Activated CD4-positive, alpha-beta T cell treated with anti-CD3 and anti-CD28 coated beads, Interleukin-2, amount 50 U/mL, for 1 hour (primary cell): ENCODE data around the gene PDGFB.
"Not testable (repeated sequence)": the region's sequence is repeated elsewhere in the genome, so short reads cannot be mapped to it uniquely, and the experiment has no call there.

Experiments used
- DNase-seq: peaks from one replicate; pipeline ENCODE4 v3.0.0-alpha.2; 2020

The PDGFB gene

DNA sequence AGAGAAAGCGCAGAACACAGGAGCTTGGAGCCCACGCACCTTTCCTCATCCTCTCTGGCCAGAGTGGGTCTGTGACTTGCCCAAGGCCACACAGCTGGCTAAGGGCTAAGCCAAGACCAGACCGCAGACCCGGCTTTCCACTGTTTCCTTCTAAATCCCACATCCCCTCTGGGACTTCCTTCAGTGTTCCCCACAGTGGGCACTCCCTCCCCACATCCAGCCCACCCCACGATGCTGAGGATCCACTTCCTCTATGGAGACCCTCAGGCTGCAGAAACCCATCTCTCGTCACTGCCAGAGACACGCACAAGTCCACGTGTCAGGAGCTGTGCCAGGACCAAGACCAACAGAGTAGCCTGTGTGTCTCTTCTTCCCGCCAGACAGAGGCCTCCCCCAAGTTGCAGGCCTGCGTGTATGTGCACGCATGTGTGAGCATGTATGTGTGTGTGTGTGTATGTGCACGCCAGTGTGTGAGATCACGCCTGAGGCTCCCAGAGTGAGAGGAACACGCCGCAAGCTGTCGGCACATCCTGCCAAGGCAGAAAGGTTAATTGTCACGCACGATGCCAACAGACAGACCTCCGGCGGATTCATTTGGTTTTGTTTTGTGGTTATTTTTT is 21.6 kb downstream of the PDGFB start:
- no peak for DNase-seq

GRCh38 chr22:39221999-39222686 is 22.6 kb downstream of the PDGFB start:
- no peak for DNase-seq

DNA sequence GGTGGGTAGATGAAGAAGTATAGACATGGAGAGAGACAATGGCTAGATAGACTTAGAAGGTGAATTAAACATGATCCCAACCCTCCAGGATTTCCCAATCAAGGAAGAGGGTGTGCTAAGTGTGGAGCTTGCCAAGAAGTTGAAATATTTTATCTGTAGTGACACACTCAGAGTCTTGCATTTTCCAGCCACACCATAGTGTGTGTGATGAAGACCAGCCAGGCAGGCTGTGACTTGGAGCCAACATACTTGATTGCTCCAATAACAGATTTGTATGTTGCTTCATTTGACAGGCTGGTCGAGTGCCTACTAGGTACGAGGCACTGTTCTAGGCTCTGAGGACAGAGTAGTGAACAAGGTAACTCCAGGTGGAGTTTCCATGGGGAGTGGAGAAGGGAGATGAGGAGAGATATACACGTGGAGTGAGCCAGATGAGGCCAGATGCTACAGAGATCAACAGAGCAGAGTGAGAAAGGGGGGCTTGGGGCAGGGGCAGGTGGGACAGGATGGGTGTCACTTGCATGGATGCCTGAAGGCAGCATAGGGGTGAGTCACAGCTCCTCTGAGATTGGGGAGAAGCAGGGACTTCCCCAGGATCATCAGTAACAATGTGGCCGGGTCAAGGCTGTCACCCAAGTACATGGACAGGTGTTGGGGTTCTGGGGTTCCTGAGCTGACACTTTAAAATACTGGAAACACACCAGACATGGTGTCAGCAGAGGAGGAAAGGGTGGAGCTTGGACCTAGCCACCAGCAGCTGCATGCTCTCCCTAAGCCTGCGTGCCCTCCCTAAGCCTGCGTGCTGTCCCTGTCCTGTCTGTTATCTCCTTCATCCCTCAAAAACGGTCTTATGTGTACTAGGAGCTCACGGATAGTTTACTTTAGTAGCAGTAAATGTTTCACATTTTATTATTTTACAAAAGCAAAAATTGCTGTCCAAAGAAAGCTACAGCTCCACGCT is 23.6 kb downstream of the PDGFB start:
- DNase-seq = no peak

- no peak for DNase-seq
Observed at GRCh38 chr22:39220450-39220849, 24.3 kb downstream of the PDGFB start.

DNA sequence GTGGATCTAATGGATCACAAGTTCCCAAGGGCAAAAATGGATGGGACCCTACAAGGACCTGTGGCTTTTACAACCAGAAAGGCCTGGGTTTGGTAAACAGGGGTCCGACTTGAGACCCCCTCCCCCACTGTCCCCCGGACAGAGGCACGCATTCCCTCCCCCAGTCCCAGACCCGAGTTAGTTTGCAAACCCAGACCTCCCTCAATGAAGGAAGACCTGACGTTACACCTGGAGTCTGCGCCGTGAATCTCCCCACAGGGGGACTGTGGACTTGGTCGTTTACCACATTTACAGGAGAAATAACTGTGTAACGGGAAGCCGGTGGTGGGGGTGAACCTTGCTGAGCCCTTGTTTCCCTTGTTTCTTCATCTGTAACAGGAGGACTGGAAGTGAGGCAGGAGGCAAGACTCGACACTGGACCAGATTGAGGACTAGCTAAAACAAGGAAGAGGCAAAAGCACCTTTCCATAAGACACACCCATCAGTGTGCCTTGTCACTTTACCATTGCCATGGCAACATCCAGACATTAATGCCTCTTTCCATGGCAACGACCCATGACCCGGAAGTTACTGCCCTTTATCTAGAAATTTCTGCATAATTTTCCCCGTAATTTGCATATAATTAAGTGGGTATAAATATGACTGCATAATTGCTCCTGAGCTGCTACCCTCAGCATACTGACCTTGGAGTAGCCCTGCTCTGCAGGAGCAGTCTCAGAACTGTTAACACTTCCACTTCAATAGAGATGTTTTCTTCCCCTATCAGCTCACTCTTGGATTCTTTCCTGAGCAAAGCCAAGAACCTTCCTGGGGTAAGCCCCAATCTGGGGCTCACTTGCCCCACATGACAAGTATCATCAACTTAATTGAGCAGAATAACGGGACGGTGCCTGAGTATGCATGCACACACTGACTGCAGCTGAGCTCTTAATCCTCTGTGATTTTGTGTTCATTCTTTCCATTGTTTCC is 25.4 kb downstream of the PDGFB start:
- no peak for DNase-seq

DNA sequence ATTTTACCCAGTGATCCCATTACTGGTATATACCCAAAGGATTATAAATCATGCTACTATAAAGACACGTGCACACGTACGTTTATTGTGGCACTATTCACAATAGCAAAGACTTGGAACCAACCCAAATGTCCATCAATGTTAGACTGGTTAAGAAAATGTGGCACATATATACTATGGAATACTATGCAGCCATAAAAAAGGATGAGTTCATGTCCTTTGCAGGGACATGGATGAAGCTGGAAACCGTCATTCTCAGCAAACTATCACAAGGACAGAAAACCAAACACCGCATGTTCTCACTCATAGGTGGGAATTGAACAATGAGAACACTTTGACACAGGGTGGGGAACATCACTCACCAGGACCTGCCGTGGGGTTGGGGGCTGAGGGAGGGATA is 26.4 kb downstream of the PDGFB start:
- DNase-seq = not testable (repeated sequence)

GRCh38 chr22:39216143-39216490 is 28.7 kb downstream of the PDGFB start:
- DNase-seq = no peak

DNA sequence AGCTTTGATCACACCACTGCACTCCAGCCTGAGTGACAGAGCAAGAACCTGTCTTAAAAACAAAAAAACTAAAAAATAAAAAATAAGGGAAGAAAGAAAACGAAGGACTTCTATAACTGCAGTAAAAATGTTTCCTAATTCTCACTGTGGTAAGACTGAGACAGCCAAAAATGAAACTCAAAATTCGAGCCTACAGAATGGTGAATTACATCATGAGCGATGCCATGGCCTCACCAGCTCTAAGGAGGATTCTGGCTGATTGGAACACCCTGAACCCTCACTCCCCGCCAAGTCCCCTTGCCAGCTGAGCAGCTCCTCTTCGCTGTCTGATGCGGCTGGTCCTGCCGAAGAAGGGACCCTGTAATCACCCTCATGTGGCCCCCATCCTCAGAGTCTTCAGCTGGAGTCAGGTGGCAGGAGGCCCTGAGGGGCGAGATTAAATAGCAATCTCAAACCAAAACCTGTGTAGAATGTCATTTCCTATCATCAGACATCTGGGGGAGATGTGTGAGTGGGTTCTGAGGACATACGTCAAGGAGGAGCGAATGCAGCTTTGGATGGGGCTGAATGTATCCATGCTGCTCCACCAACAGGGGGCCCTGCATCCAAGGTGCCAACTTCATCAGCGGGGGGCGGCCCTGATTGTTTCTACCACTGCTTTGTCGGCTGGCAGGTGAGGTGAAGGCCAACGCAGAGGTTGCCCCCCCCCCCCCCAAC is 29.2 kb downstream of the PDGFB start:
- peak; percentile 34 for DNase-seq

GRCh38 chr22:39215070-39215396 is 29.7 kb downstream of the PDGFB start:
- no peak for DNase-seq

DNA sequence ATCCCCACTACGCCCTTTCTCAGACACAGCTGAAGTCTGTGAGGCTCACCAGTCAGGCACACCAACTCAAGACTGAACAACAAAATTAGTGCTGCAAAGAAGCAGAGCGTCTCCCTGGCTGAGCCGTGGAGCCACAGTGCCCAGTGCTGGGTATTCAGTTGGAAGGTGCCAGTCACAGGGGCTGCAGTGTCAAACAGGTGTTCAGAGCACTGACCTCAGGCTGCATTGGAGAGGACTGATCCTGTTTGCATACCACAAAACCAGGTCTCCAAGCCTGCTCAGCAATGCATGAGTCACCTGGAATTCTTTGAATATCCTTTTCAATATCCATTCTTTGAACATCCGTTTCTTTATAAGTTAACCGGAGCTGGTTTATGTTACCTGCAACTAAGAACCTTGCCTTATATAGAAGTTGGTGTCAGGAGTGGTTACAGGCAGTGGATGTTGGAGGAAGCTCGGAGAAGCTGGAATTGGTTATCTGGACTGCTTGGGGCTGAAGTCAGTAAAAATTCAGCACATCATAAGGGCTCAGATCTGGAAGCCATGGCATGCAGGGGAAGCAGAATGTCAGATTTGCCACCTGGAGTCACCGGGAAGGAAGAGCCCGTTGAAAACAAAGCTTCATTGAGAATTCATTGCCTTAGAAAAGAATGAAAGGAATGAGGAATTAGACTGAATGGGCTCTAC is 30.3 kb downstream of the PDGFB start:
- DNase-seq = no peak

GRCh38 chr22:39214006-39214382 is 30.8 kb downstream of the PDGFB start:
- DNase-seq = no peak

- DNase-seq = no peak
Observed at GRCh38 chr22:39212721-39213376, 31.9 kb downstream of the PDGFB start.

DNA sequence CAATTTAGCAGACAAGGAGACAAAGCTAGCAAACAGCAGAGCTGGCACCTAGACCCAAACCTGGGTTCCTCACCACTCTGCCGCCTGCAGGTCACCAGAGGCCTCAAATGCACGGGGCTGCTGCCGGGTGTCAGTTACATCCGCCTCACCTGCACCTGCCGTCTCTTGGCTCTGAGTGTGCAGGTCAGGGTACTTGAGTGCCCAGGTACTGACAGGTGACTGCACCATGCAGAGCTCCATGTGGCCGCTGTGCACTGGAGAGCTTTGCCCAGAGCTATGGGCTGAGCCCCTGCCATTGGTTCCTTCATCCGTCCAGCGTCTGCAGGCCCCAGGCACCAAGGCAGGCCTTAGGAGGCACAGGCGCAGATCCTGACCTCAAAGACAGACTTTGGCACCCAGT is 35.0 kb downstream of the PDGFB start:
- DNase-seq = no peak

- no peak for DNase-seq
Observed at GRCh38 chr22:39208013-39208680, 36.6 kb downstream of the PDGFB start.

DNA sequence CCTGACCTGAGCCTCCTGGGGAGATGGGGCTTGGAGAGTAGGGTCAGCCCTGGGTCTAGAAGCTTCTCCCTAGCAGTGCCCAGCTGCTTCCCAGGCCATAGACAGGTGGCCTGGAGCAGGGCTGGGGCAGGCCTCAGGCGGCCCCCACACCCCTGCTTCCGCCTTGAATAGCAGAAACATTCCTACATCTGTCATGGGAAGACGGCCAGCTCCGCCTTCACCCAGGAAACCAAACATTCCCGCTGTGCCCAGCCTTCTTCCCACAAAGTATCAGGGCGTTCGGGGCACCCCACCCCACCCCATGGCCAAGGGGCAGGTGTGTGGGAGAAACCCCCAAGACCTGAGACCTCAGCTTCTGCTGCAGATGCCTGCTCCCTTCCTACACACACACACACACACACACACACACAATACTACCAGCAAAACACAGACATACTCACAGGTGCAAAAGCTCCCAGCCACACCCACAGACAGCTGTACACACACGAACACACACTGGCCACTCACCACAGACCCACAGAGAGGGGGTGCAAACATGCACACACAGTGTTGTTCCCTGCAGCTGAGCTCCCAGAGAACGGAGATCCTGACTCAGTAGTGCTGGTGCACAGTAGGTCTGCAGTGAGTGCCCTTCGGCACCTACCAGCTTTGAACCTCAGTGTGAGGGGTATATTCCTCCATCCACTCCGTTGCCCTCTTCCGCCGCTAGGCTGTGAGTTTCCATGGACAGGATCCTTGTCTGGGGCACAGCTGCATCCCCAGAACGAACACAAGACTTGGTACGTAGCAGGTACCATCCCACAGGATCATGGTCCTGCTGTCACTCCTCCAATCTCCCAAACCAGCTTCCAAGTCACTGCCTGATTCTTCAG is 37.4 kb downstream of the PDGFB start:
- no peak for DNase-seq

DNA sequence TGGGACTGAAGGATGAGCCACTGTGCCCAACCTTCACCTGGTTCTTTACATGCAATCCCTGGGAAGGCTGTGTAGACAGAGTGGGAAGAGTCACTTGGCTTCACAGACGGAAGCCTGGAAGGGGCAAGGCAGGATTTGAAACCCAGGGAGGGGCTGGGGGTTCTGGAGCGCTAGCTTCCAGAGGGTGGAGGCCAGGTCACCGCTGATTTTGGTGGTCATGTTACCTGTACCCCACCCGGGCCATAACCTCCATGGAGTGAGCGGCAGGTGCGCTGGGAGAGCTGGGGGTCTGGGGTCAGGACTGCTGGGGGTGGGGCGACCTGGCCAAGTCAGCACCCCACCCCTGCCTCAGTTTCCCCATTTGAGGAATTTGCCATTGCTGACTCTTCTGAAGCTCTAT is 38.3 kb downstream of the PDGFB start:
- no peak for DNase-seq

DNA sequence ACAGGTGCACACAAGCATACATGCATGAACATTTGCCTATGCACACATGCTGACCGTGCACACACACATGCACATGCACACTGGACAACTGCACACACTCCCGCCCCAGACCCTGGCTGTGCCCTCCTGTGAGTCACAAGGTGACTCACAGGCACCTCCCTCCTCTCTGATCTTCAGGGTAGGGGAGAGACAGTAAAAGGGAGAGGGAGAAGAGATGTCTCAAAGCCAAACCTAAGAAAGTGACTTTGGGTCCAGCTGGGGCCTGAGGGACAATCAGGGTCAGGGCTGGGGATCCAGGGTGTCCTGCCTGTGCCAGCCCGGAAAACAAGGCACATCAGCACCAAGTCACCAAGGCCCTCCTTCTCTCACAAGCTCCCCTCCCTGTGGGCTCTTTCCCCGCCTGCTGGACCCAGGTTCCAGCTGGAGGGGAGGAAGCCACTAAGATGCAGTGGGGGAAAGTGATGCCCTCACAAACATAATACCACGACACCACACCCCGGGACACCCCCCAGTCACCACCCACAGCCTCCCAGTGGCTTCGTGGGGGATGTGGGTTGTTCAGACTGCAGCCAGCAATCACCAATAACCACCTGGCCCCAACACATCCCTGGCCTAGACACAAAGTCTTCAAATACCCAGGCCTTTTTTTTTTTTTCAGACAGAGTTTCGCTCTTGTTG is 39.3 kb downstream of the PDGFB start:
- DNase-seq = no peak

GRCh38 chr22:39204216-39204615 is 40.6 kb downstream of the PDGFB start:
- no peak for DNase-seq

DNA sequence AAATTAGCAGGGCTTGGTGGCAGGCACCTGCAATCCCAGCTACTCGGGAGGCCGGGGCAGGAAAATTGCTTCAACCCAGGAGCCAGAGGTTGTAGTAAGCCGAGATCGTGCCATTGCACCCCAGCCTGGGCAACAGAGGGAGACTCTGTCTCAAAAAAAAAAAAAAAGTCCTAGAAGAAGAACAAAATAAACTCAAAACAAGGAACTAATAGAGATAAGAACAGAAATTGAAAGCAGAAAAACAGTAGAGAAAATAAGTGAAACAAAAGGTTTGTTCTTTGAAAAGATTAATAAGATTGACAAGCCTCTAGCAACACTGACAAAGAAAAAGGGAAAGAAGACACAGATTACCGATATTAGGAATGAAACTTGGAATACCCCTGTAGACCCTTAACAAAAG is 47.2 kb downstream of the PDGFB start:
- no peak for DNase-seq
